Panc1 (cell line): ENCODE data around the gene COL4A1. TPM values are rescaled to one million over a fixed set of nuclear protein-coding genes. Genes with fewer than 3 reads are reported as not detected.

Source experiments
- ATAC-seq: fragments of 200-7000 bp; cut with Tn5 transposase; 2 replicates; pipeline ENCODE4 v1.9.1; 2020; ENCODE audit warnings: mild to moderate bottlenecking, moderate library complexity
- BruUV-seq: library from RNA; stranded (reverse); fragments of 400-500 nt; replicated peaks from 2 replicates; lab custom pipeline; 2021; lab: Mats Ljungman, UMichigan
- CTCF ChIA-PET: fragments of 300-600 bp; sonication (Branson Sonifier 250); formaldehyde crosslinking; loops from one replicate; lab custom pipeline; 2022; ENCODE audit warnings: antibody characterized with exemption; lab: Charles Lee
- POLR2A ChIA-PET: fragments of 300-600 bp; sonication (Branson Sonifier 250); formaldehyde crosslinking; loops from one replicate; lab custom pipeline; 2022; ENCODE audit warnings: antibody characterized with exemption; lab: Charles Lee
- DNase-seq: peaks from one replicate; pipeline ENCODE4 v3.0.0-alpha.2; 2010; ENCODE audit warnings: low read depth, low spot score
- H3K27ac ChIP-seq: 2 replicates; pipeline ENCODE4 v1.5.1; 2011; ENCODE audit warnings: mild to moderate bottlenecking, low read length, inconsistent platforms
- H3K27me3 ChIP-seq: fragments of 200-500 bp; sonication (Bioruptor generic); 2 replicates; pipeline ENCODE4 v1.6.0; 2014; ENCODE audit warnings: low read length, inconsistent platforms; ENCODE audit not compliant: control insufficient read depth, insufficient read depth
- H3K36me3 ChIP-seq: fragments of 200-500 bp; sonication (Bioruptor generic); 2 replicates; pipeline ENCODE4 v1.5.1; 2014; ENCODE audit warnings: inconsistent platforms, mild to moderate bottlenecking, low read length, moderate library complexity; ENCODE audit not compliant: control insufficient read depth, insufficient read depth
- H3K4me1 ChIP-seq: 2 replicates; pipeline ENCODE4 v1.5.1; 2011; ENCODE audit warnings: inconsistent platforms, mild to moderate bottlenecking, low read length, moderate library complexity; ENCODE audit not compliant: control insufficient read depth, insufficient read depth
- H3K4me3 ChIP-seq, 2 experiments: 2 replicates each; pipeline ENCODE4 v1.5.1; 2011 to 2012; ENCODE audit warnings: low read depth in 2 of 2, low read length in 2 of 2, mild to moderate bottlenecking in 2 of 2, inconsistent platforms in 1 of 2, moderate library complexity in 1 of 2
- H3K9me3 ChIP-seq: fragments of 200-500 bp; sonication (Bioruptor generic); 2 replicates; pipeline ENCODE4 v1.5.1; 2014; ENCODE audit warnings: low read depth, mild to moderate bottlenecking, inconsistent platforms, low read length, moderate library complexity; ENCODE audit not compliant: control insufficient read depth, insufficient read depth
- POLR2AphosphoS5 ChIP-seq: IDR thresholded peaks from 2 replicates; pipeline ENCODE4 v1.6.1; 2012; ENCODE audit warnings: mild to moderate bottlenecking, low read depth, low read length, moderate library complexity
- REST ChIP-seq, 2 experiments: IDR thresholded peaks; 2 replicates each; pipeline ENCODE4 v1.6.1; 2011 to 2012; ENCODE audit warnings: low read depth in 2 of 2, control low read depth in 1 of 2, low read length in 1 of 2, mild to moderate bottlenecking in 1 of 2, moderate library complexity in 1 of 2; ENCODE audit not compliant: insufficient read depth in 1 of 2
- SIN3A ChIP-seq: IDR thresholded peaks from 2 replicates; pipeline ENCODE4 v1.6.1; 2012; ENCODE audit warnings: low read depth, mild to moderate bottlenecking, low read length, moderate library complexity, borderline replicate concordance; ENCODE audit not compliant: insufficient read depth
- TCF7L2 ChIP-seq: IDR thresholded peaks from 2 replicates; pipeline ENCODE4 v1.6.1; 2011; ENCODE audit warnings: mild to moderate bottlenecking, low read depth, low read length, inconsistent platforms
- in situ Hi-C: cut with HindIII; loops from 2 replicates; pipeline ENCODE4 v1.10.0; 2016; ENCODE audit warnings: low sequenced_read_pairs, low pct_unique_long_range_greater_than_20kb
- intact Hi-C: fragments of 100-400 bp; cut with micrococcal nuclease; formaldehyde crosslinking; loops from one replicate; pipeline ENCODE4 v1.10.0; 2022; ENCODE audit not compliant: unreplicated experiment
- total RNA-seq: library from RNA; stranded (reverse); gene quantifications from one replicate; pipeline ENCODE4 v1.2.1, GENCODE V29; 2021; ENCODE audit not compliant: unreplicated experiment
- TF ChIP-seq, protein P1 (sequence below): fragments of 450-650 bp; IDR thresholded peaks from 2 replicates; pipeline ENCODE4 v1.5.1; 2017; ENCODE audit warnings: mild to moderate bottlenecking

COL4A1 gene
- total RNA-seq, 1 experiment from 2014 or later = 1.1 TPM

- ATAC-seq (no peak), DNase-seq (no peak)
- POLR2A ChIA-PET = no interaction called here
- intact Hi-C loops = no loop called here
- Histone ChIP-seq H3K27ac (no peak overlapping the region), H3K4me1 (no peaks in the 10 kb centered on the region), H3K4me3 (no peak overlapping the region), H3K9me3 (no peaks in the 10 kb centered on the region), H3K36me3 (no peaks in the 10 kb centered on the region), H3K27me3 (no peaks in the 10 kb centered on the region; the same call in 1 of the 2 replicates)
- no TSS peak for BruUV-seq
- CTCF ChIA-PET = no interaction called here
- in situ Hi-C loops = no loop called here
- no peak for TF ChIP-seq SIN3A
- TF ChIP-seq REST (IDR thresholded peaks at IDR 0.05; ENCODE audit: insufficient read depth in 1 of 2, low read depth in 2 of 2, low read length in 1 of 2) = no peak
- TF ChIP-seq POLR2AphosphoS5 = no peak
- TF ChIP-seq TCF7L2 = no peak
- TF ChIP-seq, protein P1, sequence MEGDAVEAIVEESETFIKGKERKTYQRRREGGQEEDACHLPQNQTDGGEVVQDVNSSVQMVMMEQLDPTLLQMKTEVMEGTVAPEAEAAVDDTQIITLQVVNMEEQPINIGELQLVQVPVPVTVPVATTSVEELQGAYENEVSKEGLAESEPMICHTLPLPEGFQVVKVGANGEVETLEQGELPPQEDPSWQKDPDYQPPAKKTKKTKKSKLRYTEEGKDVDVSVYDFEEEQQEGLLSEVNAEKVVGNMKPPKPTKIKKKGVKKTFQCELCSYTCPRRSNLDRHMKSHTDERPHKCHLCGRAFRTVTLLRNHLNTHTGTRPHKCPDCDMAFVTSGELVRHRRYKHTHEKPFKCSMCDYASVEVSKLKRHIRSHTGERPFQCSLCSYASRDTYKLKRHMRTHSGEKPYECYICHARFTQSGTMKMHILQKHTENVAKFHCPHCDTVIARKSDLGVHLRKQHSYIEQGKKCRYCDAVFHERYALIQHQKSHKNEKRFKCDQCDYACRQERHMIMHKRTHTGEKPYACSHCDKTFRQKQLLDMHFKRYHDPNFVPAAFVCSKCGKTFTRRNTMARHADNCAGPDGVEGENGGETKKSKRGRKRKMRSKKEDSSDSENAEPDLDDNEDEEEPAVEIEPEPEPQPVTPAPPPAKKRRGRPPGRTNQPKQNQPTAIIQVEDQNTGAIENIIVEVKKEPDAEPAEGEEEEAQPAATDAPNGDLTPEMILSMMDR = no peak
Measured at GRCh38 chr13:110299283-110299840, 7.6 kb downstream of the COL4A1 start.

DNA sequence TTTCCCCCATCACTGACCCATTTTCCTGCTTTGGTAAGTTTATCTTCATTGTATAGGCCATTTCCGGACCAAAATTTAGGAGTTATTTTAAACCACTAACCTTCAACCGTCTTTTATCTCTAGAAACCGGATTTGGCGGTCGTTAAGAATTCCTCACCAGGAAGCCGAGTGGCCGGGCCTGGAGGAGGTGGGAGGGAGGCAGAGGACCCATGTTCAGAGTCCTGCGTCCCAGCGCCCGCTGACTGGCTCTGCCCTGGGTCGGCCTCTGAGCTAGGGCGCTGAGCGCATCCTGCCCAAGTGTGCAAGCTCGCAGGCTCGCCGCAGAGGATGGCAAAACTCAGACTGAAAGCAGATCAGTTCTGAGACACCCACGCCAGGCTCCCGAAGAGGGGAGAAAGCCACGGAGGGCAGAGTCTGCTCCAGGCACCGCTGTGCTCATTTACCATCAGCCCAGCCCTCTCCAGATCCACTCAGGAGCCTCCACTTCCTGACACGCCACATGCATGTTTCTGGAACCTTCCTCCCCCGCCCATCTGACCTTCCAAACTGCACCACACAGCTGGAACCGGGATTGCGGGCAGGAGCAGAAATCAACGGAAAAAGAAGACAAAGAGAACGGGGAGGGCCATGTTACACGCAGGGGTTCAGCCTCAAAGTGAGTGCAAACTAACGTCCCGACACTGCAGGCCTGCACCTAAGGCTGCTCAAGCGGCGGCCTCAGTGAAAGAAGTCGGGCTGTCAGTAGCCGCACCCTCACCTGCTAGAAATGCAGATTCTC is 8.3 kb downstream of the COL4A1 start:
- POLR2A ChIA-PET = no interaction called here

More for the DNA sequence above, 8.3 kb downstream of the COL4A1 start:
- no peak for TF ChIP-seq REST (IDR thresholded peaks at IDR 0.05; ENCODE audit: insufficient read depth in 1 of 2, low read depth in 2 of 2, low read length in 1 of 2)
- TF ChIP-seq, protein P1 = no peak
- no peak for TF ChIP-seq SIN3A
- TF ChIP-seq POLR2AphosphoS5 = no peak
- no peak for TF ChIP-seq TCF7L2
- no peaks in the 10 kb centered on the region for H3K36me3 ChIP-seq
- no peak overlapping the region for H3K27ac ChIP-seq
- H3K4me1 ChIP-seq = no peaks in the 10 kb centered on the region
- no peaks in the 10 kb centered on the region; the same call in 1 of the 2 replicates for H3K27me3 ChIP-seq
- intact Hi-C loops (no loop called here), in situ Hi-C loops (no loop called here)
- no peak overlapping the region for H3K4me3 ChIP-seq
- ATAC-seq (no peak), DNase-seq (no peak)
- no peaks in the 10 kb centered on the region for H3K9me3 ChIP-seq
- no TSS peak for BruUV-seq
- CTCF ChIA-PET = no interaction called here
